Stimulated activated CD4-positive, alpha-beta T cell treated with anti-CD3 and anti-CD28 coated beads, Interleukin-12 subunit alpha, Interleukin-12 subunit beta, amount 100 ng/mL, for 48 hours (primary cell): ENCODE data around the gene CYP20A1.
"Not testable (repeated sequence)": the region's sequence is repeated elsewhere in the genome, so short reads cannot be mapped to it uniquely, and the experiment has no call there.

Experiments used
- DNase-seq, 3 donors: peaks; one replicate each; pipeline ENCODE4 v3.0.0-alpha.2; 2020; ENCODE audit warnings: low read depth in 2 of 3, low spot score in 1 of 3

CYP20A1 gene, protein sequence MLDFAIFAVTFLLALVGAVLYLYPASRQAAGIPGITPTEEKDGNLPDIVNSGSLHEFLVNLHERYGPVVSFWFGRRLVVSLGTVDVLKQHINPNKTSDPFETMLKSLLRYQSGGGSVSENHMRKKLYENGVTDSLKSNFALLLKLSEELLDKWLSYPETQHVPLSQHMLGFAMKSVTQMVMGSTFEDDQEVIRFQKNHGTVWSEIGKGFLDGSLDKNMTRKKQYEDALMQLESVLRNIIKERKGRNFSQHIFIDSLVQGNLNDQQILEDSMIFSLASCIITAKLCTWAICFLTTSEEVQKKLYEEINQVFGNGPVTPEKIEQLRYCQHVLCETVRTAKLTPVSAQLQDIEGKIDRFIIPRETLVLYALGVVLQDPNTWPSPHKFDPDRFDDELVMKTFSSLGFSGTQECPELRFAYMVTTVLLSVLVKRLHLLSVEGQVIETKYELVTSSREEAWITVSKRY

DNA sequence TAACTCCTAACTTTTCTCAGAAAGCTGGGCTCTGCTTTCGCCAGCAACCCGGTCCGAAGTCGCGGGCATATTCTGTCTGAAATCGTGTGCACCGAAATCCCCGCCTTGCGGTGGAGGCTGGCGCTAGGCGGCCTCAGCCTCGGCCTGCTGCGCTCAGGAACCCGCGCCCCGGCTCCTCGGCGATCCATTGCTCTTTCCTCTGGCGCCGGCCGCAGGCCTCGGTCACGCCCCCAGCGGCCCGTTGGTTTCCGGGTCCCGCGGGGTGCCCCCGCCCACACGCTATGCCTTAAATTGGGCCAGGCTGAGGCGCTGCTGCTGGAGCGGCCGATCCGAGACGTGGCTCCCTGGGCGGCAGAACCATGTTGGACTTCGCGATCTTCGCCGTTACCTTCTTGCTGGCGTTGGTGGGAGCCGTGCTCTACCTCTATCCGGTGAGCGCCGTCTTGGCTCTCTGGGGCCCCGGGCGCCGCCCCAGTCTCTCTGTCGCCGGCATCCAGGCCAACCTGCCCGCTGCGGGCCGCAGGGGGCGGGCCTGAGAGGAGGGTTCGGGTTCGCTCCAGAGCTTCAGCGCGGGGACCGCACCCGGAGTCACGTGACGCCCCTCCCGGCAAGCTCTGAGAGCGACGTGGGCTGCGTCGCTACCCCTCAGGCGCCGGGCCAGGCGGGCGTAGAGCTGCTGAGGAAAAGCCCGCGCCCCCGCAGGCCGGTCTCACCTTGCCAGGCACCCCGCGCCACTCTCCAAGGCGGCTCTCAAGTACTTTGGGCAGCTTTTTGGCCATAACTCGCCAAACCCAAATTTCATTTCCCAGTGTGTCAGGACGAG, at the start of gene CYP20A1:
Gene CYP20A1 (plus strand): TSS at position 315 of the 823 bp plus-strand sequence. CDS start 45 bp downstream, at position 360.
- peak; percentile 94 to 98 (median 95) for DNase-seq

DNA sequence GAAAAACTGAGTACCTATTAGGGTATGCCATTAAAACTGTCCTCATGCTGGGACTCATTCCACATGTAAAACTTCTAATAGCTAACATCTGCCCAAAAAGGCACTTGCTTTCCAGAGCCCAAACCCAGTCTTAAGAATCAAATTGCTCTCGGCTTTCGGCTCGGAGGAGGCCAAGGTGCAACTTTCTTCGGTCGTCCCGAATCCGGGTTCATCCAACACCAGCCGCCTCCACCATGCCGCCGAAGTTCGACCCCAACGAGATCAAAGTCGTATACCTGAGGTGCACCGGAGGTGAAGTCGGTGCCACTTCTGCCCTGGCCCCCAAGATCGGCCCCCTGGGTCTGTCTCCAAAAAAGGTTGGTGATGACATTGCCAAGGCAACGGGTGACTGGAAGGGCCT, 48.3 kb upstream of the CYP20A1 start:
- DNase-seq, result not testable (repeated sequence)

DNA sequence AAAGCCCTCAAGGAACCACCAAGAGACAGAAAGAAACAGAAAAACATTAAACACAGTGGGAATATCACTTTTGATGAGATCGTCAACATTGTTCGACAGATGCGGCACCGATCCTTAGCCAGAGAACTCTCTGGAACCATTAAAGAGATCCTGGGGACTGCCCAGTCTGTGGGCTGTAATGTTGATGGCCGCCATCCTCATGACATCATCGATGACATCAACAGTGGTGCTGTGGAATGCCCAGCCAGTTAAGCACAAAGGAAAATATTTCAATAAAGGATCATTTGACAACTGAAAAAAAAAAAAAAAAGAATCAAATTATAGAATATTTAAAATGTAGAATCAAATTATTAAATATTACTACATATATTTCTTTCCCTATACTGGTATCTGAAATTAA, 47.8 kb upstream of the CYP20A1 start:
- not testable (repeated sequence) for DNase-seq

DNA sequence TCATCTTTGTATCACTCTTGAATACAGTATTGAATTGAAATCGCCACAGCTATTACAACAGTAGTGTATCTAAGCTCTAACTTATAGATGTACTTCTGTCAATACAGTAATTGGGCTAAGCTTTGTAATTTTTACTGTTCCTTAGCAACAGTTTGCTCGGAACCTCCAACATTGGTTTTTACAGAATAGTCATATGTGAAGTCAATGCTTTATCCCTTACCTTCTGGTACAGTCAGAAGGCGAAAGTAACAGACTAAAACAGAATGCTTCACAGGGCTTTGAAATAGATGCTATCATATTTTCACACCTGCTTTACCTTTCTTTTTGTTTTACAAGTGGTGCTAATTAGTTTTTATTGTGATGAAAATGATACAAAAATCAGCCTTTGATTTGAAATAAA, 46.9 kb upstream of the CYP20A1 start:
- no peak for DNase-seq

DNA sequence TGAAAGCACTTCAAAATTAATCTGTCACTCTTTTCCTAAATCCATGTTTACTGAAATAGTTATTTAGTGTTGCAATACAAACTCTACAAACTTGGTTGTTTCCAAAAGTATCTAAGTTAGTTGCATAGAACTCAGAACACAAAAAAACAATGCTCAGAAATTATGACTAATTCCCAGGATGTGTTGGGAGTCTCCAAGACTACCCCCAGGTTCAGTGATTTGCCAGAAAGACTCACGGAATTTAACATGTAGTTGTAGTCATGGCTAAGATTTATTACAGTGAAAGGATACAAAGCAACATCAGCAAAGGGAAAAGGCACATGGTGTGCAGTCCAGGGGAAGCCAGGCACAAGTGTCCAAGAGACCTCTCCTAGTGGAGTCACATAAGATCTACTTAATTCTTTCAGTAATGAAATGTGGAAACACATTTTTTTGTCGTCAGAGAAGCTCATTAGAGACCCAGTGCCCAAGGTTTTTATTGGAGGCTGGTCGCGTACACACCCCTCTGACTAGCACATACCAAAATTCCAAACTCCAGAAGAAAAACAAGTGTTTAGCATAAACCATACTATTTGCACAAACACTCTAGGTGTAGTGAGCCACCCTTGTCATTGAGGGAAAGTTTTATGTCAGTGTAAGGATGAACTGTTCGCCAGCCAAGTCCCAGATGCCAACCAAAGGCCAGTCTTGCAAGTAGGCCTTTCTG, 43.3 kb upstream of the CYP20A1 start:
- DNase-seq, result no peak

DNA sequence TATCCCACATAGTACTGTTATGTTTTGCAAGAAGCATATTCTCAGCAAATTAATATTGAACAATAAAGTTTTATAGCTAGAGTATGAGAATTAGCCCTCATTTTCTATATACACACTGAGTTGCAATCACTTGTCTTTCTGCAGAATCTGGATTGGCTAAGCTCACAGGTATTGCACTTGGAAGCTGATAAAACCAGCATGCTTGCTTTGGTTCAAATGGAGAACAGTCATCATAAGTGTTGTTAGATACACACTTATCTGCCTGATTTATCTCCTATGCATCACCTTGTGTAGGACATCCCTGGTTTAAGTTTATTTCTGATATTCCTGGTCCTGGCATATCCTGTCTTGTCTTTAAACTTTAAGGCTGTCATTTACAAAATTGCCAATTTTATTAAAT, 38.0 kb upstream of the CYP20A1 start:
- DNase-seq, result no peak

DNA sequence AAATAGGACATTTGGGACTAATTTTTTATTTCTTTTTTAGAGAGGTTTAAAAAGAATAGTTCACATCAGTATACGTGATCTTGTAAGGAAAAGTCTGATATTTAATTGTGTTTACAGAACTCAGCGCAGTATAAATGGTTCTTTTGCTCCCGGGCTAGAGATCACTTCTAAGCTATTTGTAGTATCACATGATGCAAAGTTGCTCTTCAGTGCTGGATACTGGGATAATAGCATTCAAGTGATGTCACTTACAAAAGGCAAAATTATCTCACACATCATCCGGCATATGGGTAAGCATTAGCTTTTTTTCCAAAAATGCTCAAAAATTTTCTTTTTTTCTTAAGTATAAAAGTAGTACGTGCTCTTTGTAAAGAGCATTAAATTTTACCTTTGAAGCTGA, 37.4 kb upstream of the CYP20A1 start:
- no peak for DNase-seq

DNA sequence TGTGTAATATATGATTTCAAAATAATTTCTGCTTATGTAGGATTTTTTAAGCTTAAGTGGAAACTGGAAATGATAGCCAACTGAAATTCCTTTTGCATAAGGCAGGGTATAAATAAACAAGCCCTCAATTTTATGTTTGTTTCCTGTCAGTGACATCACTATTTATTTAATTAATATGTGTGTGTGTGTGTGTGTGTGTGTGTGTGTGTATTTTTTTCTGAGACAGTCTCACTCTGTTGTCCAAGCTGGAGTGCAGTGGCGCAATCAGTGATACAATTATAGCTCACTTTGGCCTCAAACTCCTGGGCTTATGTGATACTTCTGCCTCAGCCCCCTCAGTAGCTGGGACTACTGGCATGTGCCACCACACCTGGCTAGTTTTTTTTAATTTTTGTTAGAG, 29.3 kb upstream of the CYP20A1 start:
- no peak for DNase-seq

DNA sequence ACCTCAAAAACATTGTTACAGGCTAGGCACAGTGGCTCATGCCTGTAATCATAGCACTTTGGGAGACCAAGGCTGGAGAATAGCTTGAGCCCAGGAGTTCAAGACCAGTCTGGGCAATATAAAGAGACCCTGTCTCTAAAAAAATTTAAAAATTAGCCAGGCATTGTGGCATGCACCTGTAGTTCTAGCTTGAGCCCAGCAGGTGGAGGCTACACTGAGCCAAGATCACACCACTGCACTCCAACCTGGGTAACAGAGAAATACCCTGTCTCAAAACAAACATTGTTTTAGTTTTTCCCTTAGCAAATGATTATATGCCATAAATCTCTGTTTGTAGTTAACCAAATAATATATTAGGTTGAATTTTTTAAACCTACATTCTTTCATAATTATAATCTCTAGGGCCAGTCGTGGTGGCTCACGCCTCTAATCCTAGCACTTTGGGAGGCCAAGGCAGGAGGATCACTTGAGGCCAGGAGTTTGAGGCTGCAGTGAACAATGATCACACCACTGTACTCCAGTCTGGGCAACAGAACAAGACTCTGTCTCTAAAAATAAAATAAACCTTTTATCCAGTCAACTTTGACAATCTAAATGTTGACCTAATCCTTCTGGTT, 13.3 kb upstream of the CYP20A1 start:
- DNase-seq, result peak in 1 of 3 donors; percentile 20

DNA sequence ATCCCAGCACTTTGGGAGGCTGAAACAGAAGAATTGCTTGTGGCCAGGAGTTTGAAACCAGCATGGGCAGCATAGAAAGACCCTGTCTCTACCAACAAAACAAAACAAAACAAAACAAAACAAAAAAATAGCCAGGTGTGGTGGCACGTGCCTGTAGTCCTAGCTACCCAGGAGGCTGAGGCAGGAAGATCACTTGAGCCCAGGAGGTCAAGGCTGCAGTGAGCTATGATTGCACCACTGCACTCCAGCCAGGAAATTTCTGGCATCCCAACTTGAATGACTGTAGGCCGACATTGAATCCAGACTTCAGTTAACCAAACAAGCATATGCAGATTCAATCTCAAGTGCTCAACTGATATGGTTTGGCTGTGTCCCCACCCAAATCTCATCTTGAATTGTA, 9.1 kb upstream of the CYP20A1 start:
- not testable (repeated sequence) for DNase-seq

DNA sequence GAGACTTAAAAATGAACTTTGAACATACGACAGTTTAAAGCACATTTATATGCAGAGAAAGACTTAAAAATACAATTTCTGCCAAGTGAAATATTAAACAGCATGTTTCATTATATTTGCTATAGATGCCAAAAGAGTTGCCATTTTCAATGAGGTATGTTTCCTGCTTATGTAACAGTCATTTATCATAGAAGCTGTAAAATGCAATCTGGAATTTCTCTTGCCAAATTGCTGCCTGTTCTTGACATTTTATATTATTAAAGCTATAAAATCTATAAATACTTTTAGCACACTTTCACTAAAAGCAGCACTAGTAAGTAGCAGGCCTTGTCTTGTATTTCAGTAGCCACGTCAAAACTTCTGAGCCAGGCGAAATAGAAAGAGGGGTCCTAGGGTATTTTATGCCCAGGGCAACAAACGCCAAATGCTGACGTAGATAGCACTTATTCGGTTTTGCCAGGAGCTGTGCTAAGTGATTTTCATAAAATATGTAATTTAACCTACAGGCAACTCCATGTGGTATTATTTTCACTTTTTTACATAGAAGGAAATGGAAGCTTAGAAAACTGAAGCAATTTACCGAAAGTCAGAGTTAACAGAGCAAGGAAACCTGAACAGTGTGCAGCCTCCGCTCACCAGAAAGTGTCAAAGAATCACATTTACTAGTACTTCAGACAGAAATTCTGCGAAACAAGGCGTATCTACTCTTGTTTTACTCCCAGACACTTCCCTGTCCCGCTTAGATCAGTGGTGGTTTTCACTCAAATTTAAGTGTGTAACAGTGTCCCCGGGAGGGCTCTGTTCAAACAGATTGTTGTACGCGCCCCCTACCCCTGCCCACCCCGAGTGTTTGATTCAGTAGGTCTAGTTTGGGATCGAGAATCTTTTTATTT, 1.2 kb upstream of the CYP20A1 start:
- no peak for DNase-seq

DNA sequence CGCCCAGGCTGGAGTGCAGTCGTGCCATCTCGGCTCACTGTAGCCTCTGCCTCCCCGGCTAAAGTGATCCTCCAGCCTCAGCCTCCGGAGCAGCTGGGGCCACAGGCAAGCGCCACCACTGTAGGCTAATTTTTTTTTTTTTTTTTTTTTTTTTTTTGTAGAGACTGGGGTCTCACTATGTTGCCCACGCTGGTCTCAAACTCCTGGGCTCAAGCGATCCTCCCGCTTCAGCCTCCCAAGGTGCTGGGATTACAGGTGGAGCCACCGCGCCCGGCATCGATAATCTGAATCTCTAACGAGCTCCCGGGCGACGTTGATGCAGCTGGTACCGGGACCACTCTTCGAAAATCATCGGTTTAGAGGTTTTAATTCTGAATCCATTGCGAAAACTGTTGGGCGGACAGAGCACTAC, 520 bp upstream of the CYP20A1 start:
- no peak for DNase-seq

DNA sequence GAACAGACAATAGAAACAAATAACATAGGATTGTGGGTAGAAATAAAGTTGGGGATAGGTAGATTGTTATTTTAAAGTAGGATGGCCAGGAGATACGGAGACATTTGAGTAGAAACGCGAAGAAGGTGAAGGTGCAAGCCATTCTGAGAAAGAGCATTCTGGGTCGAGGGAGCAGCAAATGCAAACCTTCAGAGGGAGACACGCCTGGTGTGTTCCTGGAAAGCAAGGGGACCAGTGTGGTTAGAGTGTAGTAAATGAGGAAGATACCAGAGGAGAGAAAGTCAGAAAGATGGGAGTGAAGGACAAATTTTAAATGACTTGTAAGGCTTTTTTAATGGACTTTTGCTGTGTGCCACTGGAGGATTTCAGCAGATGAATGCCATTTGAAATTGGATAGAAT, 1.7 kb downstream of the CYP20A1 start:
- no peak for DNase-seq

DNA sequence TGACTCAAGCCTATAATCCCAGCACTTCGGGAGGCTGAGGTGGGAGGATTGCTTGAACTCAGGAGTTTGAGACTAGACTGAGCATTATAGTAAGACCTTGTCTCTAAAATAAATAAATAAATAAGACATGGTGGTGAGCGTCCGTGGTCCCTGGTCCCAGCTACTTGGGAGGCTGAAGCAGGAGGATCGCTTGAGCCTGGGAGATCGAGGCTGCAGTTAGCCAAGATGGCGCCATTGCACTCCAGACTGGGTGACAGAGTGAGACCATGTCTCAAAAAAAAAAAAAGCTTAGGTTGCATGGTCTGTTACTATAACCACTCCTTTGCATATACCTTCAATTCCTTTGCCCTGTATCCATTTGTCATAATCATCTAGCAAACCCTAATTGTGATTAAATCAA, 3.7 kb downstream of the CYP20A1 start:
- DNase-seq, result no peak

DNA sequence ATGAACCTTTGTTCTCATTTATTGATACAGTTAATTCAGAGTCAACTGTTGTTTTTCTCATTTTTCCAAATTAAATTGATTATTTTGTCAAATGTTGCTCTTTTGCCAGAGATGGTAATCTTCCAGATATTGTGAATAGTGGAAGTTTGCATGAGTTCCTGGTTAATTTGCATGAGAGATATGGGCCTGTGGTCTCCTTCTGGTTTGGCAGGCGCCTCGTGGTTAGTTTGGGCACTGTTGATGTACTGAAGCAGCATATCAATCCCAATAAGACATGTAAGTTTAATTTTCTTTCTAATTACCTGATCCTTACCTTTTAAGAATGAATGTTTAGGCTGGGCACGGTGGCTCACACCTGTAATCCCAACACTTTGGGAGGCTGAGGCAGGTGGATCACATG, 7.8 kb downstream of the CYP20A1 start:
- no peak for DNase-seq

DNA sequence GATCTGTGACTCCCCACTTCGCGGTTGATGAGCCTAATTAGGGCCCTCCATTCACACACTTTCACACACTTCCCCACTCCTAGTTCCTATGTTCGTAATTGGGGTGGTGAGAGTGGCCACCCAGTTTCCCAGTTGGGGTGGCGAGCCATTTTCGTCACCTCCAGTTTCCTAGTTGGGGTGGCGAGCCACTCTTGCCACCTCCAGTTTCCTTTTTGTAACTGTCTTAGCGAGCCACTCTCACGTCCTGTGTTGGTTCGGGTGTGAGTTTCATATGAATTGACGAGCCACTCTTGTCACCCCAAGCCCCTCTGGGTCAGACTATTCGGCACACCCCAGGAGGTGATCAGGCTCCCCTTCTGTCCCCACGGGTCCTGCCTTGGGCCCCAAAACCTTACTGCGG, 14.0 kb downstream of the CYP20A1 start:
- DNase-seq, result no peak

DNA sequence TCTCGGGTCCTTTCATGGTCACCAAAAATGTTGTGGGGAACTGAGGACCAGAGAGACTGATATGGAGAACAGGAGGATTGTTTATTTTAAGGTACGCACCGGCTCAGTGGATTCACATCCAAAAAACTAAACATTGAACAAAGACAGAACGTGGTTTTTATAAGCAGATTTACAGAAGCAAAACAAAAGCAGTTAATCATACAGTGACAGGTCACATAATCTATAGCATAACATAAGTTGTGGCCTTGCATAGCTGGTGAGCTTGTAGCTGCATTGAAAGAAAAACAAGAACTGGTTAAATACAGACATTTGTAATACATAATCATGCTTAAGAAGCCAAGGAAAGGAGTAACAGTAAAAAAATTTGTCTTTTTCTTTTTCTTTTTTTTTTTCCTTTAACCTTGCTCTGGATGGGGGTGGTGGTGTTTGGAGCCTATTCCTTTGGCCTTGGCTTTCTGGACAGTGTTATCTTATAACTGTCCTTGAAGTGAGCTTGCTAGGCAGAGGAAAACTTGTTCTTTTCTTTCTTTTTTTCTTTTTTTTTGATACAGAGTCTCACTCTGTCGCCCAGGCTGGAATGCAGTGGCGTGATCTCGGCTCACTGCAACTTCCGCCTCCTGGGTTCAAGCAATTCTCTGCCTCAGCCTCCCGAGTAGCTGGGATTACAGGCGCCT, 14.7 kb downstream of the CYP20A1 start:
- DNase-seq, result not testable (repeated sequence)

DNA sequence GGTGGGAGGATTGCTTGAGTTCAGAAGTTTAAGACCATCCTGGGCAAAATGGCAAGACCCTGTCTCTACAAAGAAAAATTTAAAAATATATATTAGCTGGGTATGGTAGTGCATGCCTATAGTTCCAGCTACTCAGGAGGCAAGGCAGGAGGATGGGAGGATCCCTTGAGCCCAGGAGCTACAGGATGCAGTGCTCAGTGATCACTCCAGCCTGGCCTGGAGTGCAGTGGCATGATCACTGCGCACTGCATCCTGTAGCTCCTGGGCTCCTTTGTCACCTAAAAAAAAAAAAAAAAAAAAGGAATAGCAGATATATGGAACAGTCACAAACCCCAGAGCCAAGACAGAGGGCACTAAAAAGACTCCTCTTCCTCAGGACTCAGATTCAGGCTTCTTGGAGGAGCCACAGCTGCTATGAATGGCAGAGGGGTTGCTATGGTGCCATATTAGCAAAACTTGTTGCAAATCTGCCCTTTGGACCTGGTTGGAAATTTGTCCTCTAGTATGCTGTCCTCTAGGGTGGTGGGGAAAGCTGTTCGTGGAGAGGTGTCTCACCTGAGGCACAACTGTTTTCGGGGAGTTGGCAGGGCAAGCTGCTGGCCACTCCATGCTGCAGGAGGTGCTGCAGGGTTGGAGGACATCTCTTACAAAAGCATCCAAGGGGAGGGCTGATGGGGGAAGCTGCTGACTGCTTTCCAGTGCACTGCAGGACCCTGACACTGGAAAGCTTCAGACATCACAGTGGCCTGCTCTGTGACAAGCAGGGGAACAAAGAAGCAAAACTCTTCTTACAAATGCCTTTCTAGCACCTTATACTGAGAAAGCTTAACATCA, 22.7 kb downstream of the CYP20A1 start:
- DNase-seq, result no peak

DNA sequence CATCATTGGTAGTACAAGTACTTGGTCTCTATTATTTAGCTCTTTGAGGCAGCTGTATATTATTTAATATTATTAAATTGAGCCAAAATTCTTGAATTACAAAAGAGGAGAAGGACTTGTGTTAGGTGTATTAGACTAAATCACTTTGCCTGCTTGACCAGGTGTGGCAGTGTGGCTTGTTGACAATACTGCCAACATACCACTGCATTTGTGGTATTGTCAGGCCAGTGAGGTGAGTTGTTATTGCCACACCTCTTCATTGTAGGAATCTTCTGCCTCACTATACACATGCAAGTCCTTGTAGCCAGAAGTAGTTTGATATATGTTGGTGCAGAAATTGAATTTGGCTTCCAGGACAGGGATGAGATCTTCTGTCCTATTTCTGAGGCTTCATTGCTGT, 40.5 kb downstream of the CYP20A1 start:
- DNase-seq, result no peak
